Left lobe of liver (tissue), 2 donors: ENCODE results near the gene ATG10. TPM values are rescaled to one million over a fixed set of nuclear protein-coding genes. Genes with fewer than 3 reads are reported as not detected.
"Not testable (repeated sequence)": the region's sequence is repeated elsewhere in the genome, so short reads cannot be mapped to it uniquely, and the experiment has no call there.

Experiments
- ATAC-seq: fragments of 200-7000 bp; cut with Tn5 transposase; one replicate; pipeline ENCODE4 v1.9.1; 2020; ENCODE audit warnings: mild to moderate bottlenecking, moderate library complexity
- DNase-seq: peaks from one replicate; pipeline ENCODE4 v3.0.0-alpha.2; 2020; ENCODE audit warnings: low spot score
- total RNA-seq: library from RNA; stranded (reverse); gene quantifications from one replicate; pipeline ENCODE4 v1.2.1, GENCODE V29; 2021
- donor health status: DM: no; HTN: no; CAD: no; lungs with moderate emphysema.
- donor health status: DM: no; HTN: yes; CAD: no.

The ATG10 gene
- total RNA-seq, 1 donor from 2014 or later = 4.3 TPM

GRCh38 chr5:82269363-82269762, 297.5 kb downstream of the ATG10 start:
- DNase-seq, ATAC-seq: not testable (repeated sequence)

- not testable (repeated sequence) for DNase-seq, ATAC-seq
Measured at GRCh38 chr5:82272571-82273356, 300.9 kb downstream of the ATG10 start.

- not testable (repeated sequence) for ATAC-seq, DNase-seq
Measured at GRCh38 chr5:82273426-82273825, 301.6 kb downstream of the ATG10 start.

- ATAC-seq = no peak
- no peak for DNase-seq
Measured at GRCh38 chr5:82274343-82275211, 302.8 kb downstream of the ATG10 start.

GRCh38 chr5:82275216-82275664, 303.4 kb downstream of the ATG10 start:
- ATAC-seq (no peak), DNase-seq (no peak)

- no peak for ATAC-seq
- DNase-seq = no peak
Measured at GRCh38 chr5:82276800-82277612, 305.2 kb downstream of the ATG10 start.

- ATAC-seq (peak; percentile 6), DNase-seq (no peak)
Measured at GRCh38 chr5:82277613-82277986, 305.8 kb downstream of the ATG10 start.

GRCh38 chr5:82277987-82278710, 306.3 kb downstream of the ATG10 start, which contains the start of gene RPS23:
Gene RPS23 (minus strand): TSS chr5:82278354. CDS start chr5:82278323, 31 bp downstream.
- DNase-seq = peak; percentile 89
- peak; percentile 96 for ATAC-seq

GRCh38 chr5:82278711-82279370, 307.0 kb downstream of the ATG10 start:
- DNase-seq = no peak

GRCh38 chr5:82283893-82284292, 312.1 kb downstream of the ATG10 start:
- no peak for ATAC-seq
- DNase-seq = no peak

More at GRCh38 chr5:82278711-82279370, 307.0 kb downstream of the ATG10 start:
- ATAC-seq = no peak

- DNase-seq (no peak), ATAC-seq (no peak)
Measured at GRCh38 chr5:82285206-82285605, 313.4 kb downstream of the ATG10 start.

- ATAC-seq = no peak
- DNase-seq = no peak
Measured at GRCh38 chr5:82287625-82288024, 315.8 kb downstream of the ATG10 start.

- ATAC-seq (no peak), DNase-seq (no peak)
Measured at GRCh38 chr5:82290005-82290404, 318.2 kb downstream of the ATG10 start.

- ATAC-seq = no peak
- no peak for DNase-seq
Measured at GRCh38 chr5:82290908-82291307, 319.1 kb downstream of the ATG10 start.

- ATAC-seq (no peak), DNase-seq (no peak)
Measured at GRCh38 chr5:82291420-82291819, 319.6 kb downstream of the ATG10 start.

GRCh38 chr5:82295144-82295543, 323.3 kb downstream of the ATG10 start:
- ATAC-seq = no peak

GRCh38 chr5:82295959-82296531, 324.2 kb downstream of the ATG10 start:
- ATAC-seq (no peak), DNase-seq (no peak)

More at GRCh38 chr5:82295144-82295543, 323.3 kb downstream of the ATG10 start:
- no peak for DNase-seq

- no peak for DNase-seq
- ATAC-seq = no peak
Measured at GRCh38 chr5:82296929-82297328, 325.1 kb downstream of the ATG10 start.

- ATAC-seq (no peak), DNase-seq (no peak)
Measured at GRCh38 chr5:82297711-82298110, 325.9 kb downstream of the ATG10 start.
